GM19397 (cell line): ENCODE results near the gene TXNL4A.

Experiments used
- ATAC-seq: cut with Tn5 transposase; IDR thresholded peaks from one replicate; pipeline ENCODE4 v1.9.1; 2021; ENCODE audit warnings: mild to moderate bottlenecking, moderate library complexity; ENCODE audit not compliant: unreplicated experiment

Gene TXNL4A

GRCh38 chr18:79949697-79950487 is 38.5 kb downstream of the TXNL4A start:
- no peak for ATAC-seq

GRCh38 chr18:79948719-79949411 is 39.5 kb downstream of the TXNL4A start:
- ATAC-seq: no peak

- ATAC-seq: no peak
Measured at GRCh38 chr18:79947881-79948610, 40.3 kb downstream of the TXNL4A start.

- no peak for ATAC-seq
Measured at GRCh38 chr18:79947054-79947755, 41.2 kb downstream of the TXNL4A start.

GRCh38 chr18:79945118-79946042 is 43.0 kb downstream of the TXNL4A start:
- no peak for ATAC-seq

- ATAC-seq: no peak
Measured at GRCh38 chr18:79944746-79945117, 43.6 kb downstream of the TXNL4A start.

- no peak for ATAC-seq
Measured at GRCh38 chr18:79944126-79944731, 44.1 kb downstream of the TXNL4A start.

- no peak for ATAC-seq
Measured at GRCh38 chr18:79943608-79944125, 44.7 kb downstream of the TXNL4A start.

- no peak for ATAC-seq
Measured at GRCh38 chr18:79942786-79943607, 45.4 kb downstream of the TXNL4A start.

GRCh38 chr18:79942211-79942610 is 46.2 kb downstream of the TXNL4A start:
- ATAC-seq: no peak

- no peak for ATAC-seq
Measured at GRCh38 chr18:79941473-79942119, 46.8 kb downstream of the TXNL4A start.

- ATAC-seq: no peak
Measured at GRCh38 chr18:79940814-79941472, 47.4 kb downstream of the TXNL4A start.

GRCh38 chr18:79940126-79940813 is 48.1 kb downstream of the TXNL4A start:
- ATAC-seq: no peak

- ATAC-seq: no peak
Measured at GRCh38 chr18:79939096-79939495, 49.3 kb downstream of the TXNL4A start.

GRCh38 chr18:79938196-79938595 is 50.2 kb downstream of the TXNL4A start:
- ATAC-seq: no peak

GRCh38 chr18:79937103-79937860 is 51.1 kb downstream of the TXNL4A start:
- ATAC-seq: no peak
